ENCODE data around the gene COMT. TPM values are rescaled to one million over a fixed set of nuclear protein-coding genes. Genes with fewer than 3 reads are reported as not detected.
A peak's percentile ranks its signal among the peaks of the same experiment; 100 is the strongest.

The COMT gene
- total and polyA plus RNA-seq, 2 of the 4 experiments (the other 2 are of a cell fraction): 202 to 347 TPM

DNA sequence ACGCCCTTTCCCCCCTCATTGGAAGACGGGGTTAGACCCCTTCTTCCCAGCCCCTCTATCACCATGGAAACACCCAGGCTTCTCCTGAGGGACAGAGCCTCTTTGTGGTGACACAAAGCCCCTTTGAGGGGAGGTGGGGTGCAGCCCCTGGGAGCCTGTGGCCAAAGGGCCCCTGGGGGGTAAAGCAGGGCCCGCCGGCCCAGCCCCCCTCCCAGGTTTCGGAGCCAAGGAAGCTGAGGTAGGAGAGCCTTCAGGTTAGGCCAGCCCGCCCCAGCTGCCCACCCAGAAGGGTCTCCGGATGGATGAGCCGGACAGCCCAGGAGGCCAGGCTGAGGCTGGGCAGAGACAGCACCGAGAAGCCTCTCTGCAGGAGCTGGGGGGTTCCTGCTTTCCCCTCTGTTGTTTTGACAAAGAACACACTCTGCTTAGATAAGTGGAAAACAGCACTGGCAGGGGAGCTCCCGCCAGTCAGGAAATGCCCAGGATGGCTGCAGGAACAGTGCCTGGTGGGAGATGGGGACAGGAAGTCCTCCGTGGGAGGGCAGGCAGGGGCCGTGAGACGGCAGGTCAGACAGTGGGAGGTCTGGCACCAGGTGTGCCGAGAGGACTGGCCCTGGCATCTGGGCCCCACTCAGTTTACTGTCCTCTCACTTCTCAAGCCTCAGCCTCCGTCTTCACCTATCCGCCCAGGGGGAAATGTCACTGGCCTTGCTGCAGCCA lies 56.8 kb downstream of the COMT start:
- H3K9me3 ChIP-seq (ENCODE audit: control insufficient read depth, insufficient read depth, low read length): no peaks in the 10 kb centered on the region
- no peak overlapping the region for H3K56ac ChIP-seq (ENCODE audit: extremely low read depth, insufficient read depth, low read length)
- no peak overlapping the region for H4K5ac ChIP-seq (ENCODE audit: low read depth, low read length)
- peak overlapping the region; percentile 13 for H2AFZ ChIP-seq (replicated peaks; ENCODE audit: low read length, poor library complexity)
- 45% methylated on average over 6 of the region's 16 CpGs; no CpG with 5 or more reads in 1 of the 2 experiments for WGBS, 2 experiments (ENCODE audit: extremely low coverage in 2 of 2, insufficient read length in 1 of 2)
- no peak overlapping the region for H3K4ac ChIP-seq (ENCODE audit: low read depth, low read length)
- no peak overlapping the region for H2BK5ac ChIP-seq (ENCODE audit: low read depth, low read length, poor library complexity, severe bottlenecking)
- DNase-seq: no peak
- intact Hi-C loops (cut with micrococcal nuclease): no loop called here
- no peak overlapping the region for H3K23ac ChIP-seq (ENCODE audit: low read depth, low read length)
- in situ Hi-C loops (cut with MboI; ENCODE audit: low sequenced_read_pairs): no loop called here
- 0 out of 2 replicates have a peak, but pooled peaks cover 7% of the 10 kb centered on the region for H3K9me1 ChIP-seq (ENCODE audit: insufficient read depth, low read length)
- H3K9ac ChIP-seq (ENCODE audit: low read depth, low read length): no peak overlapping the region
- ChIA-PET POLR2A (ENCODE audit: unreplicated experiment) (no interaction called here), CTCF (no interaction called here)
- H4K91ac ChIP-seq (ENCODE audit: insufficient read depth, low read depth, low read length): no peak overlapping the region
- H2AK9ac ChIP-seq (replicated peaks; ENCODE audit: low read depth, low read length, poor library complexity): no peak overlapping the region
- no peak overlapping the region for H2BK120ac ChIP-seq (ENCODE audit: low read depth, low read length)
- dilution Hi-C loops (cut with HindIII; ENCODE audit: low sequenced_read_pairs, unreplicated experiment): no loop called here
- H3K27me3 ChIP-seq (ENCODE audit: control insufficient read depth, insufficient read depth, low read length): peaks cover 2% of the 10 kb centered on the region; the same call in 1 of the 2 replicates
- no peak overlapping the region for H3K4me3 ChIP-seq (ENCODE audit: insufficient read depth, low read depth, low read length)
- no peaks in the 10 kb centered on the region for H3K36me3 ChIP-seq (ENCODE audit: control insufficient read depth, insufficient read depth, low read length)
- no peak overlapping the region for H2AK5ac ChIP-seq (ENCODE audit: low read depth, low read length)
- ATAC-seq (ENCODE audit: low read depth): no peak
- H3K79me1 ChIP-seq (ENCODE audit: low read depth in 1 of 2, low read length in 2 of 2): no peaks in the 10 kb centered on the region
- H3K27ac ChIP-seq (ENCODE audit: insufficient read depth, low read length): no peak overlapping the region
- H4K8ac ChIP-seq (ENCODE audit: low read depth in 2 of 2, low read length in 2 of 2): no peak overlapping the region
- TF ChIP-seq RFX5 (IDR thresholded peaks at IDR 0.05; ENCODE audit: low read depth, low read length): no peak
- TF ChIP-seq ELK1 (IDR thresholded peaks at IDR 0.05; ENCODE audit: borderline replicate concordance, low read depth, low read length): no peak
- TF ChIP-seq, protein P1, sequence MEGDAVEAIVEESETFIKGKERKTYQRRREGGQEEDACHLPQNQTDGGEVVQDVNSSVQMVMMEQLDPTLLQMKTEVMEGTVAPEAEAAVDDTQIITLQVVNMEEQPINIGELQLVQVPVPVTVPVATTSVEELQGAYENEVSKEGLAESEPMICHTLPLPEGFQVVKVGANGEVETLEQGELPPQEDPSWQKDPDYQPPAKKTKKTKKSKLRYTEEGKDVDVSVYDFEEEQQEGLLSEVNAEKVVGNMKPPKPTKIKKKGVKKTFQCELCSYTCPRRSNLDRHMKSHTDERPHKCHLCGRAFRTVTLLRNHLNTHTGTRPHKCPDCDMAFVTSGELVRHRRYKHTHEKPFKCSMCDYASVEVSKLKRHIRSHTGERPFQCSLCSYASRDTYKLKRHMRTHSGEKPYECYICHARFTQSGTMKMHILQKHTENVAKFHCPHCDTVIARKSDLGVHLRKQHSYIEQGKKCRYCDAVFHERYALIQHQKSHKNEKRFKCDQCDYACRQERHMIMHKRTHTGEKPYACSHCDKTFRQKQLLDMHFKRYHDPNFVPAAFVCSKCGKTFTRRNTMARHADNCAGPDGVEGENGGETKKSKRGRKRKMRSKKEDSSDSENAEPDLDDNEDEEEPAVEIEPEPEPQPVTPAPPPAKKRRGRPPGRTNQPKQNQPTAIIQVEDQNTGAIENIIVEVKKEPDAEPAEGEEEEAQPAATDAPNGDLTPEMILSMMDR (conservative IDR thresholded peaks at IDR 0.05; ENCODE audit: low read depth, low read length): no peak
- no peak for TF ChIP-seq FOS (IDR thresholded peaks at IDR 0.05; ENCODE audit: low read depth, low read length)
- H3K14ac ChIP-seq (replicated peaks; ENCODE audit: low read depth, low read length): no peak overlapping the region
- H3K4me2 ChIP-seq (ENCODE audit: low read depth, low read length): no peak overlapping the region
- no peak overlapping the region for H3K18ac ChIP-seq (ENCODE audit: low read depth, low read length)
- no TSS peak for BruUV-seq (replicated peaks)
- H4K20me1 ChIP-seq (ENCODE audit: insufficient read depth, low read length): no peaks in the 10 kb centered on the region
- H3K4me1 ChIP-seq (ENCODE audit: control insufficient read depth, insufficient read depth, low read length): peaks cover 17% of the 10 kb centered on the region
- no peak overlapping the region for H2BK20ac ChIP-seq (ENCODE audit: low read depth, low read length)
- H2BK15ac ChIP-seq (ENCODE audit: low read depth, low read length): no peak overlapping the region
